Stimulated activated CD8-positive, alpha-beta memory T cell treated with anti-CD3 and anti-CD28 coated beads, Interleukin-2, amount 100 ng/mL, for 48 hours (primary cell): Measurements from ENCODE around the gene CACNB2.

ENCODE experiments used
- DNase-seq, 2 donors: peaks; one replicate each; pipeline ENCODE4 v3.0.0-alpha.2; 2020; ENCODE audit warnings: low read depth in 2 of 2

CACNB2 gene

GRCh38 chr10:18140149-18140956, at the start of gene CACNB2:
Gene CACNB2, plus strand, starts transcription at chr10:18140424.
- no peak for DNase-seq

- no peak for DNase-seq
Observed at GRCh38 chr10:18094332-18094731, 45.9 kb upstream of the CACNB2 start.

GRCh38 chr10:18094793-18095192, 45.4 kb upstream of the CACNB2 start:
- no peak for DNase-seq

GRCh38 chr10:18097524-18097923, 42.7 kb upstream of the CACNB2 start:
- no peak for DNase-seq

- no peak for DNase-seq
Observed at GRCh38 chr10:18098201-18098600, 42.0 kb upstream of the CACNB2 start.

GRCh38 chr10:18099415-18099814, 40.8 kb upstream of the CACNB2 start:
- no peak for DNase-seq

GRCh38 chr10:18100669-18101068, 39.6 kb upstream of the CACNB2 start:
- no peak for DNase-seq

GRCh38 chr10:18102404-18102803, 37.8 kb upstream of the CACNB2 start:
- no peak for DNase-seq

- peak; percentile 10 to 41 for DNase-seq
Observed at GRCh38 chr10:18104223-18104872, 35.9 kb upstream of the CACNB2 start.

- DNase-seq = no peak
Observed at GRCh38 chr10:18109341-18109870, 30.8 kb upstream of the CACNB2 start.

GRCh38 chr10:18113881-18114280, 26.3 kb upstream of the CACNB2 start:
- no peak for DNase-seq

GRCh38 chr10:18117276-18117675, 22.9 kb upstream of the CACNB2 start:
- DNase-seq = no peak

GRCh38 chr10:18122753-18123152, 17.5 kb upstream of the CACNB2 start:
- DNase-seq = no peak

- DNase-seq = no peak
Observed at GRCh38 chr10:18133046-18133445, 7.2 kb upstream of the CACNB2 start.

- DNase-seq = no peak
Observed at GRCh38 chr10:18134509-18134908, 5.7 kb upstream of the CACNB2 start.

- DNase-seq = no peak
Observed at GRCh38 chr10:18134921-18135320, 5.3 kb upstream of the CACNB2 start.

GRCh38 chr10:18136073-18136791, 4.0 kb upstream of the CACNB2 start:
- DNase-seq = no peak

GRCh38 chr10:18137111-18137510, 3.1 kb upstream of the CACNB2 start:
- no peak for DNase-seq

GRCh38 chr10:18140957-18141845, 977 bp downstream of the CACNB2 start:
- DNase-seq = no peak

GRCh38 chr10:18142151-18142550, 1.9 kb downstream of the CACNB2 start:
- no peak for DNase-seq

- no peak for DNase-seq
Observed at GRCh38 chr10:18144396-18144795, 4.2 kb downstream of the CACNB2 start.
